H9 (cell line): Measurements from ENCODE around the gene TYSND1. TPM values are rescaled to one million over a fixed set of nuclear protein-coding genes. Genes with fewer than 3 reads are reported as not detected.

ENCODE experiments used
- DNase-seq: peaks from one replicate; pipeline ENCODE4 v3.0.0-alpha.2; 2017
- H2AFZ ChIP-seq: one replicate; pipeline ENCODE4 v1.6.1; 2013; ENCODE audit warnings: mild to moderate bottlenecking, low read length, control low read depth, moderate library complexity
- H2AK5ac ChIP-seq: 2 replicates; pipeline ENCODE4 v1.6.1; 2013; ENCODE audit warnings: low read length, control low read depth, mixed read lengths; ENCODE audit not compliant: insufficient read length
- H2BK120ac ChIP-seq: one replicate; pipeline ENCODE4 v1.6.1; 2013; ENCODE audit warnings: low read depth, mild to moderate bottlenecking, low read length, control low read depth, inconsistent platforms; ENCODE audit not compliant: poor library complexity, severe bottlenecking
- H2BK12ac ChIP-seq: 2 replicates; pipeline ENCODE4 v1.6.1; 2013; ENCODE audit warnings: low read length, control low read depth, mixed read lengths, low read depth; ENCODE audit not compliant: insufficient read length
- H2BK15ac ChIP-seq: 2 replicates; pipeline ENCODE4 v1.6.1; 2013; ENCODE audit warnings: low read depth, low read length, control low read depth
- H2BK20ac ChIP-seq: one replicate; pipeline ENCODE4 v1.6.1; 2013; ENCODE audit warnings: low read depth, mild to moderate bottlenecking, low read length, control low read depth, inconsistent platforms; ENCODE audit not compliant: poor library complexity, severe bottlenecking
- H2BK5ac ChIP-seq: 2 replicates; pipeline ENCODE4 v1.6.1; 2013; ENCODE audit warnings: low read length, control low read depth, mixed read lengths; ENCODE audit not compliant: insufficient read length
- H3K14ac ChIP-seq: 2 replicates; pipeline ENCODE4 v1.6.1; 2013; ENCODE audit warnings: low read length, control low read depth; ENCODE audit not compliant: insufficient read depth
- H3K18ac ChIP-seq: 2 replicates; pipeline ENCODE4 v1.6.1; 2013; ENCODE audit warnings: low read depth, mild to moderate bottlenecking, mixed read lengths, low read length, control low read depth; ENCODE audit not compliant: insufficient read length
- H3K23ac ChIP-seq: 2 replicates; pipeline ENCODE4 v1.6.1; 2013; ENCODE audit warnings: low read length, control low read depth, mixed read lengths, low read depth; ENCODE audit not compliant: insufficient read length
- H3K23me2 ChIP-seq: 2 replicates; pipeline ENCODE4 v1.6.1; 2013; ENCODE audit warnings: low read depth, mild to moderate bottlenecking, mixed read lengths, low read length, control low read depth; ENCODE audit not compliant: insufficient read length, poor library complexity, severe bottlenecking
- H3K27ac ChIP-seq: 2 replicates; pipeline ENCODE4 v1.5.1; 2013; ENCODE audit warnings: low read length, control low read depth, mixed read lengths, low read depth; ENCODE audit not compliant: insufficient read length
- H3K27me3 ChIP-seq: 2 replicates; pipeline ENCODE4 v1.6.1; 2013; ENCODE audit warnings: low read length, control low read depth, inconsistent platforms; ENCODE audit not compliant: insufficient read depth
- H3K4ac ChIP-seq: 2 replicates; pipeline ENCODE4 v1.6.1; 2013; ENCODE audit warnings: low read depth, mild to moderate bottlenecking, control low read depth, inconsistent platforms, low read length, moderate library complexity
- H3K4me1 ChIP-seq: 2 replicates; pipeline ENCODE4 v1.6.1; 2013; ENCODE audit warnings: low read length, control low read depth, inconsistent platforms; ENCODE audit not compliant: insufficient read depth
- H3K4me2 ChIP-seq: 2 replicates; pipeline ENCODE4 v1.6.1; 2013; ENCODE audit warnings: low read length, control low read depth, mixed read lengths; ENCODE audit not compliant: insufficient read length, insufficient read depth
- H3K56ac ChIP-seq: 2 replicates; pipeline ENCODE4 v1.6.1; 2013; ENCODE audit warnings: low read depth, mild to moderate bottlenecking, mixed read lengths, low read length, control low read depth; ENCODE audit not compliant: insufficient read length
- H3K79me1 ChIP-seq: 2 replicates; pipeline ENCODE4 v1.6.1; 2013; ENCODE audit warnings: low read depth, mild to moderate bottlenecking, moderate library complexity, low read length, control low read depth, inconsistent platforms; ENCODE audit not compliant: insufficient read depth, poor library complexity, severe bottlenecking
- H3K79me2 ChIP-seq: 2 replicates; pipeline ENCODE4 v1.6.1; 2013; ENCODE audit warnings: low read length, control low read depth, inconsistent platforms; ENCODE audit not compliant: insufficient read depth
- H3K9ac ChIP-seq: 2 replicates; pipeline ENCODE4 v1.6.1; 2013; ENCODE audit warnings: low read length, control low read depth, mixed read lengths; ENCODE audit not compliant: insufficient read length; ENCODE audit errors: extremely low read depth
- H3K9me3 ChIP-seq: one replicate; pipeline ENCODE4 v1.6.1; 2013; ENCODE audit warnings: low read depth, low read length, inconsistent platforms; ENCODE audit not compliant: control insufficient read depth
- H3T11ph ChIP-seq: one replicate; pipeline ENCODE4 v1.6.1; 2013; ENCODE audit warnings: mild to moderate bottlenecking, low read length, control low read depth, inconsistent platforms
- H4K20me1 ChIP-seq: one replicate; pipeline ENCODE4 v1.6.1; 2013; ENCODE audit not compliant: control insufficient read depth, insufficient read length, insufficient read depth
- H4K5ac ChIP-seq: 2 replicates; pipeline ENCODE4 v1.6.1; 2013; ENCODE audit warnings: low read depth, mild to moderate bottlenecking, mixed read lengths, low read length, control low read depth; ENCODE audit not compliant: insufficient read length
- H4K8ac ChIP-seq: replicated peaks from 2 replicates; pipeline ENCODE4 v1.6.1; 2013; ENCODE audit warnings: low read length, control low read depth, mixed read lengths, low read depth; ENCODE audit not compliant: insufficient read length
- H4K91ac ChIP-seq: 2 replicates; pipeline ENCODE4 v1.6.1; 2013; ENCODE audit warnings: low read depth, mild to moderate bottlenecking, moderate library complexity, mixed read lengths, low read length, control low read depth; ENCODE audit not compliant: insufficient read length
- H3K27ac Mint-ChIP-seq, 3 experiments: 2 replicates in 2 of 3; 3 replicates in 1 of 3; pipeline ENCODE4 v1.8.0; 2020 to 2021; ENCODE audit warnings: mixed read lengths in 3 of 3, mild to moderate bottlenecking in 1 of 3, moderate library complexity in 1 of 3
- H3K27me3 Mint-ChIP-seq: 2 replicates; pipeline ENCODE4 v1.8.0; 2021; ENCODE audit warnings: low read depth, mild to moderate bottlenecking, moderate library complexity, mixed read lengths
- H3K36me3 Mint-ChIP-seq, 3 experiments: 2 replicates in 2 of 3; 3 replicates in 1 of 3; pipeline ENCODE4 v1.8.0; 2020 to 2021; ENCODE audit warnings: low read depth in 3 of 3, mixed read lengths in 3 of 3; ENCODE audit not compliant: insufficient read depth in 1 of 3
- H3K4me1 Mint-ChIP-seq, 2 experiments: 2 replicates each; pipeline ENCODE4 v1.8.0; 2020; ENCODE audit warnings: mixed read lengths in 2 of 2
- H3K4me3 Mint-ChIP-seq, 2 experiments: 2 replicates in 1 of 2; 3 replicates in 1 of 2; pipeline ENCODE4 v1.8.0; 2020 to 2021; ENCODE audit warnings: mild to moderate bottlenecking in 2 of 2, mixed read lengths in 2 of 2, moderate library complexity in 1 of 2
- H3K9me3 Mint-ChIP-seq, 2 experiments: 2 replicates in 1 of 2; 3 replicates in 1 of 2; pipeline ENCODE4 v1.8.0; 2020; ENCODE audit warnings: mild to moderate bottlenecking in 2 of 2, mixed read lengths in 2 of 2, moderate library complexity in 1 of 2
- CTCF ChIP-seq: fragments of 200-600 bp; sonication (generic); conservative IDR thresholded peaks from 3 replicates; pipeline ENCODE4 v1.8.0; 2021; ENCODE audit warnings: antibody characterized with exemption, mild to moderate bottlenecking
- WGBS: extraction: QIAGEN DNeasy Blood & Tissue Kit; methylation state at CpG from one replicate; pipeline ENCODE4 v1.1.7; 2013; ENCODE audit warnings: missing lambda C conversion rate, low lambda C conversion rate, mixed read lengths; ENCODE audit not compliant: insufficient read length; ENCODE audit errors: extremely low coverage; 5-methylcytosine and 5-hydroxymethylcytosine counted together
- total RNA-seq: library from RNA; stranded (reverse); gene quantifications from 2 replicates; pipeline ENCODE4 v1.2.1, GENCODE V29; 2021

The TYSND1 gene
- total RNA-seq, 1 experiment from 2014 or later = 12.8 TPM

GRCh38 chr10:70145166-70145665 is 1.3 kb downstream of the TYSND1 start:
- H3K79me2 ChIP-seq = no peaks in the 10 kb centered on the region
- Mint-ChIP-seq H3K36me3 (peaks cover 3 to 8% (median 6%) of the 10 kb centered on the region in 3 experiments), H3K27ac (no peak overlapping the region), H3K4me3 (peak overlapping the region; percentile 76 to 88), H3K4me1 (peaks cover 11 to 13% of the 10 kb centered on the region in 2 experiments), H3K27me3 (no peaks in the 10 kb centered on the region), H3K9me3 (no peaks in the 10 kb centered on the region)
- no peak overlapping the region for H2BK15ac ChIP-seq
- no peak overlapping the region for H2AFZ ChIP-seq
- no peak overlapping the region for H2BK5ac ChIP-seq
- no peak for TF ChIP-seq CTCF
- H4K8ac ChIP-seq = no peak overlapping the region
- peaks cover 14% of the 10 kb centered on the region for H3K23me2 ChIP-seq
- H3K23ac ChIP-seq = no peak overlapping the region
- 0 out of 2 replicates have a peak, but pooled peaks cover 3% of the 10 kb centered on the region for H3K4me1 ChIP-seq
- H3K79me1 ChIP-seq = no peaks in the 10 kb centered on the region
- no peaks in the 10 kb centered on the region for H3K27me3 ChIP-seq
- H3K14ac ChIP-seq = no peak overlapping the region
- WGBS = no CpG with 5 or more reads among the region's 28 CpGs
- H2BK20ac ChIP-seq = no peak overlapping the region
- peak overlapping the region; percentile 47 for H3K4me2 ChIP-seq
- H3K27ac ChIP-seq = no peak overlapping the region
- H3T11ph ChIP-seq = no peak overlapping the region
- no peak for DNase-seq
- no peak overlapping the region for H2BK12ac ChIP-seq
- H2AK5ac ChIP-seq = no peak overlapping the region
- no peaks in the 10 kb centered on the region for H3K9me3 ChIP-seq
- H4K91ac ChIP-seq = no peak overlapping the region
- H3K18ac ChIP-seq = no peak overlapping the region
- H4K5ac ChIP-seq = no peak overlapping the region
- no peak overlapping the region for H3K56ac ChIP-seq
- H2BK120ac ChIP-seq = no peak overlapping the region
- no peaks in the 10 kb centered on the region for H4K20me1 ChIP-seq
- no peak overlapping the region for H3K4ac ChIP-seq
- no peak overlapping the region for H3K9ac ChIP-seq
